ENCODE data around the gene CUL1.

Gene CUL1

DNA sequence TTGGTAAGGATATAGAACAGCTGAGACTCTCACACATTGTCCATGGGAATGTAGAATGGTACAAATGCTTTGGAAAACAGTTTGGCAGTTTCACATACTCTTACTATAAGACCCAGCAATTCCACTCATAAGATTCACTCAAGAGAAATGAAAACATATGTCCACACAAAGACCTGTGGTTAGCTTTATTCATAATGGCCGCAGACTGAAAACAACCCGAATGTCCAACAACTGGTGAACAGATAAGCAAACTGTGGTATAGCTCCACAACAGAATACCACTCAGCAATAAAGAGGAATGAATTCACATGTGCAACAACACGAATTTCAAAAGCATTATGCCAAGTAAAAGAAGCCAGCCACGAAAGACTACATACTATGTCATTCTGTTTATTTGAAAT is 33.5 kb upstream of the CUL1 start:
- no peak overlapping the region for H3K4me3 ChIP-seq (ENCODE audit: low read depth, low read length)
- DNase-seq (ENCODE audit: low read depth): no peak
- TF ChIP-seq, protein P1, sequence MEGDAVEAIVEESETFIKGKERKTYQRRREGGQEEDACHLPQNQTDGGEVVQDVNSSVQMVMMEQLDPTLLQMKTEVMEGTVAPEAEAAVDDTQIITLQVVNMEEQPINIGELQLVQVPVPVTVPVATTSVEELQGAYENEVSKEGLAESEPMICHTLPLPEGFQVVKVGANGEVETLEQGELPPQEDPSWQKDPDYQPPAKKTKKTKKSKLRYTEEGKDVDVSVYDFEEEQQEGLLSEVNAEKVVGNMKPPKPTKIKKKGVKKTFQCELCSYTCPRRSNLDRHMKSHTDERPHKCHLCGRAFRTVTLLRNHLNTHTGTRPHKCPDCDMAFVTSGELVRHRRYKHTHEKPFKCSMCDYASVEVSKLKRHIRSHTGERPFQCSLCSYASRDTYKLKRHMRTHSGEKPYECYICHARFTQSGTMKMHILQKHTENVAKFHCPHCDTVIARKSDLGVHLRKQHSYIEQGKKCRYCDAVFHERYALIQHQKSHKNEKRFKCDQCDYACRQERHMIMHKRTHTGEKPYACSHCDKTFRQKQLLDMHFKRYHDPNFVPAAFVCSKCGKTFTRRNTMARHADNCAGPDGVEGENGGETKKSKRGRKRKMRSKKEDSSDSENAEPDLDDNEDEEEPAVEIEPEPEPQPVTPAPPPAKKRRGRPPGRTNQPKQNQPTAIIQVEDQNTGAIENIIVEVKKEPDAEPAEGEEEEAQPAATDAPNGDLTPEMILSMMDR (IDR thresholded peaks at IDR 0.05; ENCODE audit: insufficient read depth, low read depth, low read length, missing control alignments): no peak

DNA sequence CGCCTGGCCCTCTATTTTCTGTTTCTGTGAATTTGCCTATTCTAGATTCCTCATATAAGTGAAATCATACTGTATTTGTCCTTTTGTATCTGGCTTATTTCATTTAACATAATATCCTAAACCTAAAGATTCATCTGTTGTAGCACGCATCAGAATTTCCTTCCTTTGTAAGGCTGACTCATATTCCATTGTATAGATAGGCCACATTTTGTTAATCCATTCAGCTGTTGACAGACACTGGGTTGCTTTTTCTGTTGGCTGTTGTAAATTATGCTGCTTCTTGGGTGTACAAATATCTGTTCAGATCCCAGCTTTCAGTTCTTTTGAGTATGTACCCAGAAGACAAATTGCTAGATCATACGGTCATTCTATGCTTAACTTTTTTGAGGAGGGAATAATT is 28.8 kb upstream of the CUL1 start:
- no peak for DNase-seq (ENCODE audit: low read depth)
- no peak overlapping the region for H3K4me3 ChIP-seq (ENCODE audit: low read depth, low read length)
- TF ChIP-seq, protein P1 (IDR thresholded peaks at IDR 0.05; ENCODE audit: insufficient read depth, low read depth, low read length, missing control alignments): no peak

DNA sequence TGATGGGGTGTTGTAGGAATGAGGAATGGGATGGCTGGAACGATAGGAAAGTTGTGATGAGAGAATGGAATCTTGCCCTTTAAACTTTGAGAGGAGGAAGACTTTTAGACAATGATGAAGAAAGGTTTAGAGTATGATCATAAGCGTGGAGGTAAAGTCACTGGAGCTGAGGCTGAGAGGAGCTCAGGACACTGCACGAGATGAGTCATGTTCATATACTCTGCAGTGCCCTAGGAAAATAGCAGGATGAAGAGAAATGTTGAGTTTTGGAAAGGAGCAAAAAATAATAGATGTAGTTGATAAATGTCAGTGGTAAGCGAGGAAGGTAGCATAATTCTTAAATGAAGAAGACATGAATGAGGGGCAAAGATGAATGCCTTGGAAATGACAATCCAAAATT is 28.3 kb upstream of the CUL1 start:
- H3K4me3 ChIP-seq (ENCODE audit: low read depth, low read length): no peak overlapping the region
- no peak for DNase-seq (ENCODE audit: low read depth)
- TF ChIP-seq, protein P1 (IDR thresholded peaks at IDR 0.05; ENCODE audit: insufficient read depth, low read depth, low read length, missing control alignments): no peak

DNA sequence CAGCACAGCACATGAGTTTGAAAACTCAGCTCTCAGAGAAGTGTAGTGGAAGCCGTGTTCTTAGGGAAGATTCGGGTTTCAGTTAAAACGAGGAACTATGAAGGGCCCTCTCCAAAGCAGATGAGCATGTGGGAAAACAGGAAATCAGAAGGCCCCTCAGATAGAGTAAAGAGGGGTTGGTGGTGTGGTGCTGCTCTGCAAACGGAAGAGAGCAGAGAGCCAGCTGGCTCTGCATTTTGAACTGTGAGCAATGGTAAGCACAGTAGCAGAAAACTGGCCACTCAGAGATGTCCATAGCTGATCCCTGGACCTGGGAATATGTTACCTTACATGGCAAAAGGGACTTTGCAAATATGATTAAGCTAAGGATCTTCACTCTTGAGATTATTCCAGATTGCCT is 27.9 kb upstream of the CUL1 start:
- TF ChIP-seq, protein P1 (IDR thresholded peaks at IDR 0.05; ENCODE audit: insufficient read depth, low read depth, low read length, missing control alignments): no peak
- DNase-seq (ENCODE audit: low read depth): no peak

DNA sequence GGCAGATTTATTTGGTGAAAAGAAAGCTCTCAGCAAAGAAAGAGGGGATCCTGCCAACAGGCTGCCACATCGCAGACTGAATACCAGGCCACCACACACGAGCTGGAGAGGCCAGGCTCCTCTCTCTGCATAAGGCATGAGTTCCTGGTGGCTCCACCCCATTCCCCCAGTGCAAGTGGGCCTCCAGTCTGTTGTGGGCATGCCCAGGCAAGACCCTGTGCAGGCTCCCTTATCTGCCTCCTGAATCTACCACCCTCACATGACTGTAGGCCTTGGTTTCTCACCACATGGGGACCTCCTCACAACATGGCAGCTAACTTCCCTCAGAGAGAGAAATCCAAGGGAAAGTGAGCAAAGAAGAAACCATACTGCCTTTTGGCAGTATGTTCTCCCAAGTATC is 26.7 kb upstream of the CUL1 start:
- H3K4me3 ChIP-seq (ENCODE audit: low read depth, low read length): no peak overlapping the region
- TF ChIP-seq, protein P1 (IDR thresholded peaks at IDR 0.05; ENCODE audit: insufficient read depth, low read depth, low read length, missing control alignments): no peak
- DNase-seq (ENCODE audit: low read depth): no peak

More for the DNA sequence above, 27.9 kb upstream of the CUL1 start:
- H3K4me3 ChIP-seq (ENCODE audit: low read depth, low read length): no peak overlapping the region

DNA sequence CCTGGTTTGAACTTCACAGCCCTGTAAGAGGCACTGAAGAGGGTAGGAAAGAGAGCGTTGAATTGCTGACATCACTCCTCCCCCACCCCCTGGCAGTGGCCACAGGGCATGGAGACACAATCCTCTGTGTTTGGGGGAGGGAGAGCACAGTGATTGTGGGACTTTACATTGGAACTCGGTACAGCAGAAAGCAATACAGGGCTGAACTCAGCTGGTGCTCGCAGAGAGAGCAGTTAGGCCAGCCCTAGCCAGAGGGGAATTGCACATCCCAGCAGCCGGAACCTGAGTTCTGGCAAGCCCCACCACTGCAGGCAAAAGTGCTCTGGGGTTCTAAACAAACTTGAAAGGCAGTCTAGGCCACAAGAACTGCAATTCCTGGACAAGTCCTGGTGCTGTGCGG is 24.0 kb upstream of the CUL1 start:
- H3K4me3 ChIP-seq (ENCODE audit: low read depth, low read length): no peak overlapping the region
- TF ChIP-seq, protein P1 (IDR thresholded peaks at IDR 0.05; ENCODE audit: insufficient read depth, low read depth, low read length, missing control alignments): no peak
- no peak for DNase-seq (ENCODE audit: low read depth)

DNA sequence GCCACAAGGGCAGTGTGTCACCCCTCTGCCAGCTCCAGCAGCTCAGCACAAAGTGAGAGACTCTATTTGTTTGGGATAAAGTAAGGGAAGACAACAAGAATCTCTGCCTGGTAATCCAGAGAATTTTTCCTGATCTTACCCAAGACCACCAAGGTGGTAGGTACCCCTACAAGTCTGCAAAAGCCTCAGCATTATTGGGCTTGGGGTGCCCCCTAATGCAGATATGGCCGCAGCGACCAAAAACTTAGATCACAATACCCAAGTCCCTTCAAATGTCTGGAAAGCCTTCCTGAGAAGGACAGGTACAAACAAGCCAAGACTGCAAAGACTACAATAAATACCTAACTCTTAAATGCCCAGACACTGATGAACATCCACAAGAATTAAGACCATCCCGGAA is 22.4 kb upstream of the CUL1 start:
- no peak for DNase-seq (ENCODE audit: low read depth)
- H3K4me3 ChIP-seq (ENCODE audit: low read depth, low read length): no peak overlapping the region
- TF ChIP-seq, protein P1 (IDR thresholded peaks at IDR 0.05; ENCODE audit: insufficient read depth, low read depth, low read length, missing control alignments): no peak

Measured in GM12865 (cell line).